NOMO-1 treated with DMSO at 0.1 percent for 48 hours (cell line): Measurements from ENCODE around the gene GTSF1L.
A peak's percentile ranks its signal among the peaks of the same experiment; 100 is the strongest.
"Not testable (repeated sequence)": the region's sequence is repeated elsewhere in the genome, so short reads cannot be mapped to it uniquely, and the experiment has no call there.

Experiments
- DNase-seq: peaks from one replicate; lab custom pipeline; 2025; ENCODE audit not compliant: unreplicated experiment; lab: John Stamatoyannopoulos, UW

GTSF1L gene

GRCh38 chr20:43726811-43727338 lies at the start of gene GTSF1L:
TSS of gene GTSF1L (minus strand) at chr20:43727002. CDS start at chr20:43726694, 308 bp downstream.
- DNase-seq = no peak

GRCh38 chr20:43774754-43775153 lies 48.0 kb upstream of the GTSF1L start:
- no peak for DNase-seq

GRCh38 chr20:43771503-43772190 lies 44.8 kb upstream of the GTSF1L start:
- no peak for DNase-seq

- DNase-seq = no peak
Measured at GRCh38 chr20:43770342-43770741, 43.5 kb upstream of the GTSF1L start.

- DNase-seq = no peak
Measured at GRCh38 chr20:43767686-43768474, 41.1 kb upstream of the GTSF1L start.

- DNase-seq = no peak
Measured at GRCh38 chr20:43766917-43767316, 40.1 kb upstream of the GTSF1L start.

GRCh38 chr20:43766385-43766784 lies 39.6 kb upstream of the GTSF1L start:
- no peak for DNase-seq

- DNase-seq = no peak
Measured at GRCh38 chr20:43765916-43766315, 39.1 kb upstream of the GTSF1L start.

GRCh38 chr20:43762911-43763310 lies 36.1 kb upstream of the GTSF1L start:
- no peak for DNase-seq

- no peak for DNase-seq
Measured at GRCh38 chr20:43761386-43762340, 34.9 kb upstream of the GTSF1L start.

- not testable (repeated sequence) for DNase-seq
Measured at GRCh38 chr20:43757888-43758287, 31.1 kb upstream of the GTSF1L start.

- DNase-seq = no peak
Measured at GRCh38 chr20:43755851-43756250, 29.0 kb upstream of the GTSF1L start.

GRCh38 chr20:43755390-43755789 lies 28.6 kb upstream of the GTSF1L start:
- peak; percentile 24 for DNase-seq

- peak; percentile 92 for DNase-seq
Measured at GRCh38 chr20:43752561-43753301, 25.9 kb upstream of the GTSF1L start.

GRCh38 chr20:43752051-43752360 lies 25.2 kb upstream of the GTSF1L start:
- DNase-seq = no peak

- peak; percentile 77 for DNase-seq
Measured at GRCh38 chr20:43751167-43752050, 24.6 kb upstream of the GTSF1L start.

- DNase-seq = no peak
Measured at GRCh38 chr20:43750774-43751166, 24.0 kb upstream of the GTSF1L start.

- DNase-seq = peak; percentile 33
Measured at GRCh38 chr20:43749734-43750294, 23.0 kb upstream of the GTSF1L start.

- DNase-seq = peak; percentile 81
Measured at GRCh38 chr20:43748274-43748673, 21.5 kb upstream of the GTSF1L start.
